HG03066 (cell line): ENCODE measurements around the gene PPP2R2C.

Source experiments
- ATAC-seq: cut with Tn5 transposase; IDR thresholded peaks from one replicate; pipeline ENCODE4 v1.9.1; 2021; ENCODE audit warnings: low read depth; ENCODE audit not compliant: unreplicated experiment

The PPP2R2C gene

GRCh38 chr4:6349896-6350603 is 122.4 kb downstream of the PPP2R2C start:
- ATAC-seq, result no peak

- no peak for ATAC-seq
Measured at GRCh38 chr4:6348408-6348807, 124.0 kb downstream of the PPP2R2C start.

GRCh38 chr4:6347511-6348045 is 124.8 kb downstream of the PPP2R2C start:
- no peak for ATAC-seq

GRCh38 chr4:6346373-6347110 is 125.9 kb downstream of the PPP2R2C start:
- ATAC-seq, result no peak

GRCh38 chr4:6345866-6346265 is 126.5 kb downstream of the PPP2R2C start:
- no peak for ATAC-seq

DNA sequence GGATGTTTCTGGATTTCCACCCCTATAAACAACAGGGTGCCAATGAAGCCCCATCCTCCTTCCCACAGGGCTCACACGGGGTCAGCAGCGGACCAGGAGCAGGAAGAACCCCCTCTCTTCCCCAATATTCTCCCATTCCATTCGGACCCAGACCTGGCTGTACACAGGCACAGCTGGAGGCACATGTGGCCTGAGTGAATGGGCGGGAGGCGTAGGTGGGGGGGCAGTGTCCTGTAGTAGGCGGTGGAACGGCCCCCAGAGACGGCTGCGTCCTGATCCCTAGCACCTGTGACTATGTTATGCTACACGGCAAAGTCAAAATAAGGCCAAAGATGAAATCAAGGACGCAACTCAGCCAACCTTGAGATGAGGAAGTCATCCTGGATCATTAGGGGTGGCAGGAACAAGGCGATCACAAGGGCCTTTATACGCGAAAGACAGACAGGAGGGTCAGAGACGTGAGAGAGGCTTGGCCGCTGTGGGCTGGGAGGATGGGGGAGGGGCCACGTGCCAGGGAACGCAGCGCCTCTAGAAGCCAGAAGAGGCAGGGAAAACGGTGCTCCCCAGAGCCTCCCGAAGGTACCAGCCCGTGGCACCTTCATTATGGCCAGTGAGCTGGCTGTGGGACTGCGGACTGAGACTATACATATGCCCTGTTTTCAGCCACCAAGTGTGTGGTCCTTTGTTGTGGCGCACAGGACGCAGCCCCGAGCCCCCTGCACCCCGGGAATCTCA is 127.2 kb downstream of the PPP2R2C start:
- ATAC-seq, result no peak

- no peak for ATAC-seq
Measured at GRCh38 chr4:6343939-6344408, 128.4 kb downstream of the PPP2R2C start.

DNA sequence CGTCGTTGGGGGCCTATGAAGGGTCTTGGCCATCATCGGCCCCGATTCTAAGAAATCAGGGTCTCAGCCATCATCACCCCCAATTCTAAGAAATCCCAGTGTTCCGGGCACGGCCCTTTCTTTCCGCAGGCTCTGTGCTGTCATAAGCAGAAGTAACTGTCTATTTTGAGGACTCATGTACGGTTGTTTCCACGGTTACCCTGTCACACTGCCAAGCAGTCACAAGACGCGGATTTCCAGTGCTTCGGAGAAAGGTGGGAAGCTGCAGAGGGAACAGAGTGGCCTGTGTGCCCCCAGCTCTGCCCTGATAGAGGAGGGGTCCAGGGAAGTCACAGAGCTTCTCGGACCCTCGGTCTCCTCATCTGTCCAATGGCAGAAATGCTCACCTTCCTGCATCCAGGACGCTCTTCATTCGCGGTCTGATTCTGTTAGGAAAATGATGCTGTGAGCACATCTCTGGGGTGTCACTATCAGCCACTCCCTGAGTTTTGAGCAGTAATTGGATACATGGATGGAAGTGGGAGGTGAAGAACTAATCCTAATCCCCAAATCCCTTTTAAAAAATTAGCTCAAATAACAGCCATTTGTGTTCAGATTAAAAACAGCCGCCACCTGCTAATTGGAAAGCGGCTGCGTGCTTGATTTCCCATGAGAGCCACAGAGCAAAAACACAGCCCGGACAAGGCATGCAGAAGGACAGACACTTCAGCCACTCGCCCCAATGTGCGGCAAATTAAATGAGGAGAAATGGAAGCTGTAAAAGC is 129.7 kb downstream of the PPP2R2C start:
- no peak for ATAC-seq

DNA sequence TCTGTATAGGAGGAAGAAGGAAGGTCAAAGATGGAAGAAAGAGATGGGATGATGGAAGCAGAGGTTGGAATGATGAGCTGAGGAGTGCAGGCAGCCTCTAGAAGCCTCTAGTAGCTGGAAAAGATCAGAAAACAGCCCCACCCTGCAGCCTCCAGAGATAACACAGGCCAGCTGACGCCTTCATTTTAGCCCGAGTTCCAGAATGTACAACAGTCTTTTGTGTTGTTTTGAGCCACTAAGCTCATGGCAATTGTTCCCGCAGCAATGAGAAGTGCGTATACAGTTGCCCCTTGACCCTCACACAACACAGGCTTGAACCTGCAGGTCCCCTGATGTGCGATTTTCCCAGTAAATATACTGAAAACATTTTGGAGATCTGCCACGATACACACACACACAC is 130.7 kb downstream of the PPP2R2C start:
- ATAC-seq, result no peak

GRCh38 chr4:6340446-6341015 is 131.9 kb downstream of the PPP2R2C start:
- no peak for ATAC-seq

DNA sequence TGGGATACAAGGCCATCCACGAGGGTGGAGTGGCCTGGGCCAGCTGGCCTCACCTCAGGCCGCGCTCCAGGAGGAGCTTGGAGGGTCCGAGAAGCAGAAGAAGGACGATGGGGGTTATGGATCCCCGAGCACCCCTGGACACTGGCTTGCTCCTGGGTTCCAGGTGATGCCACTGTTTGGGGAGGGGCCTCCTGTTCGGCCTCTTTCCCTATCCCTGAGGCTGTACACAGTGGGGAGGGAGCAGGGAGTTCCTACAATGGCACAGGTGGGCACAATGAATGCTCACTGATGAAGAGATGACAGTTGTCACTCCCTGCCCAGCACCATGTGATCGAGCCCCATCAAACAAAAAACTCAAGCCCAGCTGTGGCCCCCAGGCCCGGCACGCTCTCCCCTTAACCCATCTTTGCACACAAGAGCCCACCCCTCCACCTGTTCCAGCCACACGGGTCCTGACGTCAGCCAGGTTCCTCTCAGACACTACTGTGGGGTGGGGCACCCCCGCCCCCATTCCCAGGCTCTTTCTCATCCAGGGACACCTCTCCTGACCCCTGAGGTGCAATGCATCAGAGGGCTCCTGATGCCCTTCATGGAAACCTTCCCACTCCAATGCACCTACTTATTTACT is 132.5 kb downstream of the PPP2R2C start:
- ATAC-seq, result no peak

DNA sequence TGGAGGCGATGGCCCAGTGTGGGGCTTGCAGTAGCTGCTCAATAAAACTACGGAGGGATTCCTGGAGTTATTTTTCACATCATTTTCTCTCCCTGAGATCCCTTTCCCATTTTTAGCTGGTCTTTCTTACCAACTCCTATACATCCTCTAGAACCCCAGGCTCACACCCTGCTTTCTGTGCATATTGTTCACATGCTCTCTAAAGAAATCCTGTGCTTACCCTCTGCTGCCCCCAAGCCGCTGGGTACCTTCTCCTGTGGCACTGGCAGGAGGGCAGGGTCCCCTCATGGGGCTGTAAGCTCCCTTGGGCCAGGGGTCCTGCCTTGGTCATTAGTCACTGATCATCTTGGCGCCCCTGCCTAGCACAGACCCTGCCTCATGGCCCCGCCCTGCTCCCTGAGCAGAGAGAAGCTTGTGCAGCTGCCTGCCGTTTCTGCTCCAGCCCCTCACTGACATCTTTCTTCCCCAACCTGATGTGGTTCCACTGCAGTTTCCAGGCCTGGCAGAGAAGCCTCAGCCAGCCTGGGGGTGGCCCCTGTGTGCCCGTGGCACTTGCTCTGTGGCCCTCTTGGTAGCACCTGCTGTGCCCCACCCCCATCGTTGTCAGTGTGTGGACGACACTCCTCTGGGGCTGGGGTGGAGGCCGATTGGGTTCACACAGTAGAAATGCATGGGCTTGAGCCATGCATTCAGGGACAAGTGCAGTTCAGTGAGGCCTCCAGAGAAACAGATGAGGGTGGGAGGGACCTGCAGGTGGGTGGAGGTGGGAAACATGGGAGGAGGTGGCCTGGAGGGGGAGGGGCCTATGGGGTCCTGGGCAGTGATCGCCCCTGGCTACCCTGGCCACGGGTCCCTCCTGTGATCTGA is 133.2 kb downstream of the PPP2R2C start:
- no peak for ATAC-seq

DNA sequence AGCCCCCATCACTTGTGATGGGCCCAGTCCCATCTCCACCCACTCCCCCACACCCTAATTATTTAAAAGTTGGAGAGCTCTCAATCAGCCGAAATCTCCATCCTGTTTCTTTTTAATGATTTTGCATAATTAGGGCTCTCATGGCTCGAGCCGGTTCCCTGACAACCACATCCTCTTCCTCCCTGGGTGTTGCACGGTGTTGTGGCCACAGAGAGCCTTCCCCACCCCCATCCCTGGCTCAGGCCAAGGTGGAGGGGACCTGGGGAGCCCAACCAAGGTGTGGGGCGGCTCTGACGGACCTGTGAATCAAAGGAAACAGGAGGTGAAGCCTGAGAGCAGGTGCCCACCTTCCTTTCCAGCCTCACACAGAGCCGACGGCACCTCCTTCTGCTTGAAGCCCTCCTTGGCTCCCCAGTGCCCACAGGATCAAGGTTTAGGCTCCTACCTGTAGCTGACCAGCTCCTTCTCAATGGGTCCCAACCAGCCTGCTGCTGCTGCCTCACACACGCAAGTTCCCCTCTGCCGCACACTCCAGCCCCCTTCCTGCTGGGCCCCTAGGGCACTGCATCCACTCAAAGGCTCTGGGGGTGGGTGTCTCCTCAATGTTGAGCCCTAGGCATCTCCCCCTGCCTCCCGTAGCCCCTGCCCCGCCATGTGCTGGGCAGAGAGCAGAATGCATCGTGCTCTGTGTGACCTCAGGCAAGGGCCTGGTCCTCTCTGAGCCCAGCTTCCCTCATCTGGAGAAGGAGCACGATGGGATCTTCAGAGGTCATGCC is 134.1 kb downstream of the PPP2R2C start:
- no peak for ATAC-seq

GRCh38 chr4:6337331-6337935 is 135.0 kb downstream of the PPP2R2C start:
- no peak for ATAC-seq

- ATAC-seq, result no peak
Measured at GRCh38 chr4:6336166-6336565, 136.2 kb downstream of the PPP2R2C start.

DNA sequence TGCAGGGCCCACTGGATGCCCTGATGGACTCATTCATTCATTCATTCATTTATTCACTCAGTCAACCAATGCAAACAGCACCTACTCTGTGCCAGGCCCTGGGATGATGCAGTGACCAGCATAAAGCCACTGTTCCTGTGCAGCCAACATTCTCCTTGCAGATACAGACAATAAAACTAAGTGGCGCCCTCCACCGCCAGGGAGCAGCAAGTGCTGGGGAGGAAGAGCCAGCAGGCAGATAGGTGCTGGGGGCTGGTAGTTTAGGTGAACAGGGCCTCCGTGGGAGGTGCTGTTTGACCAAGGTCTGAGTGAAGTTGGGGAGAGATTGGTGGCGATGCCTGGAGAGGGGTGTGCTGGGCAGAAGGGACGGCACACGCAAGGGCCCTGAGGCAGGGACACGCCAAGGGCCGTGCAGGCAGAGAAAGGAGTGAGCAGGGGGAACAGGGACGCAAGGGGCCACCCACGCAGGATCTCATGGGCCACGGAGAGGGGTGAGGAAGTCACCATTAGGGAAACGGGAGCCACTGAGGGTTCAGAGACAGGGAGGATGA is 137.3 kb downstream of the PPP2R2C start:
- ATAC-seq, result no peak

DNA sequence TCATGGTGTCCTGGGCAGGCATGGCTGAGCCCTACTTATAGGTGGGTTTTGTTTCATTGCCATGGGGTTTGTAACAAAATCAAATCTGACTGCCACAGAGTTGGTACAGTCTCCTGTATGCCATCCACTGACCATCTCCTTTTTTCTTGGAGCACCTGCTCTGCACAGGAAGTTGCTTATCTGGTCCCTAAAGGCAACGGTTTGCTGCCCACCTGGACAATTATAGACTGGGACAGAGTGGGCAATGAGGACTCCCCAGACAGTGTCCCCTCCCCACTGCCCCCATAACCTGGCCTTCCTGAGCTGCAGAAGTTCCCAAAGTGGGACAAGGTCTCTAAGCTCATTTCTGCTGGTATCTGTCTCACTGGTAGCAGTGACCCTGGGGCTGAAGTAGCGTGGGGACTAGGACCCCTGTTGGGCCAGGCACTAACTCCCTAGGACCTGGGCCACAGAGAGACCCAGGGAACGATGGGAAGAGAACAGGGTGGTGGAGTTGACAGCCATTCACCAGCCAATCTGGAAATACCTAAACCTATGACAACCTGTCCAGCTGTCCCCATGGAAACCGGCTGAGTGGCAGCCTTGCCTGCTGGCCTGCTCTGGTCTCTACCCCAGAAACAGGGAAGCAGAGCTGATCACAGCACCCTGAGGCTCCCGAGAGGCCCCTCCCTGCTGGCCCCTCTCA is 138.1 kb downstream of the PPP2R2C start:
- no peak for ATAC-seq
